Breast epithelium (tissue), 3 donors: ENCODE measurements around the gene BICC1.

Experiments
- POLR2A ChIP-seq: fragments of 450-650 bp; IDR thresholded peaks from one replicate; pipeline ENCODE4 v1.6.1; 2016; ENCODE audit warnings: antibody characterized with exemption, mild to moderate bottlenecking, moderate library complexity
- TF ChIP-seq, protein P1 (sequence below), 3 donors: fragments of 450-650 bp; IDR thresholded peaks; one replicate each; pipeline ENCODE4 v1.5.1; 2016 to 2017; ENCODE audit warnings: antibody characterized with exemption in 3 of 3, mild to moderate bottlenecking in 3 of 3, moderate library complexity in 3 of 3

DNA sequence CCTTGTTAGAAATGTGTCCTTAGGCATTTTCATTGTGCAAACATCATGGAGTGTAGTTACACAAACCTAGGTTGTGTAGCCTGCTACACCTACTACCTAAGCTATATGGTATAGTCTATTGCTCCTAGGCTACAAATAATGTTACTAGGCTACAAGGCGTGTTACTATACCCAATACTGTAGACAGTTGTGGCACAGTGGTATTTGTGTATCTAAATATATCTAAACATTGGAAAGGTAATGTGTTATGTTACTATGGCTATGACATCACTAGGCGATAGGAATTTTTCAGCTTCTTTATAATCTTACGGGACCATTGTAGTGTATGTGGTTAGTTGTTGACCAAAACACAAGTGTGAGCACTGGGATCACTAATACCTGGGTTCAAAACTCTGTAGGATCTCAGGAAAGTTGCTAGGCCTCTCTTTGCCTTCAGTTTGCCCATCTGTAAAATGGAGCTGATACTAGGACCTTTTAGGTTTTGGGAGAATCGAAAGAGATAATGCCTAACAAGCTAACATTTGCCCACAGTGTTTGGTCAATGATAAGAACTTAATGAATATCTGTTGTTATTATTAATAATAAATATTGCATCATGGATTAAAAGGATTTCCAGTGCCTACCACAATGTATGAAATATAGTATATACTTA lies 2.7 kb downstream of the BICC1 start:
- TF ChIP-seq, protein P1, sequence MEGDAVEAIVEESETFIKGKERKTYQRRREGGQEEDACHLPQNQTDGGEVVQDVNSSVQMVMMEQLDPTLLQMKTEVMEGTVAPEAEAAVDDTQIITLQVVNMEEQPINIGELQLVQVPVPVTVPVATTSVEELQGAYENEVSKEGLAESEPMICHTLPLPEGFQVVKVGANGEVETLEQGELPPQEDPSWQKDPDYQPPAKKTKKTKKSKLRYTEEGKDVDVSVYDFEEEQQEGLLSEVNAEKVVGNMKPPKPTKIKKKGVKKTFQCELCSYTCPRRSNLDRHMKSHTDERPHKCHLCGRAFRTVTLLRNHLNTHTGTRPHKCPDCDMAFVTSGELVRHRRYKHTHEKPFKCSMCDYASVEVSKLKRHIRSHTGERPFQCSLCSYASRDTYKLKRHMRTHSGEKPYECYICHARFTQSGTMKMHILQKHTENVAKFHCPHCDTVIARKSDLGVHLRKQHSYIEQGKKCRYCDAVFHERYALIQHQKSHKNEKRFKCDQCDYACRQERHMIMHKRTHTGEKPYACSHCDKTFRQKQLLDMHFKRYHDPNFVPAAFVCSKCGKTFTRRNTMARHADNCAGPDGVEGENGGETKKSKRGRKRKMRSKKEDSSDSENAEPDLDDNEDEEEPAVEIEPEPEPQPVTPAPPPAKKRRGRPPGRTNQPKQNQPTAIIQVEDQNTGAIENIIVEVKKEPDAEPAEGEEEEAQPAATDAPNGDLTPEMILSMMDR (IDR thresholded peaks at IDR 0.05), result no peak
- TF ChIP-seq POLR2A, result no peak
